Neural cell (in vitro differentiated cells): ENCODE measurements around the gene C1orf52. TPM values are rescaled to one million over a fixed set of nuclear protein-coding genes. Genes with fewer than 3 reads are reported as not detected.

Experiments used
- H2AFZ ChIP-seq: fragments of 200-600, 300-800 bp; sonication (generic), shearing (Covaris generic); 2 replicates; pipeline ENCODE4 v1.6.0; 2014; ENCODE audit warnings: low read depth, mild to moderate bottlenecking, antibody characterized with exemption, low read length, moderate library complexity
- H3F3A ChIP-seq: fragments of 200-600 bp; shearing (Covaris generic); 2 replicates; pipeline ENCODE4 v1.6.1; 2016; ENCODE audit warnings: mild to moderate bottlenecking, moderate library complexity, mixed read lengths, antibody characterized with exemption, low read length; ENCODE audit not compliant: insufficient read depth, poor library complexity, severe bottlenecking
- H3K27ac ChIP-seq: fragments of 200-600, 300-800 bp; sonication (generic), shearing (Covaris generic); 2 replicates; pipeline ENCODE4 v1.5.1; 2014; ENCODE audit warnings: mild to moderate bottlenecking, low read length, moderate library complexity
- H3K27me3 ChIP-seq: fragments of 300-800, 200-600 bp; sonication (generic), shearing (Covaris generic); 2 replicates; pipeline ENCODE4 v1.6.0; 2014; ENCODE audit warnings: mild to moderate bottlenecking, low read depth, low read length, moderate library complexity; ENCODE audit not compliant: insufficient read depth
- H3K36me3 ChIP-seq: fragments of 300-800, 200-600 bp; sonication (generic), shearing (Covaris generic); 2 replicates; pipeline ENCODE4 v1.5.1; 2014; ENCODE audit warnings: mild to moderate bottlenecking, antibody characterized with exemption, low read length, moderate library complexity; ENCODE audit not compliant: insufficient read depth
- H3K4me2 ChIP-seq: fragments of 300-800, 200-600 bp; sonication (generic), shearing (Covaris generic); 2 replicates; pipeline ENCODE4 v1.6.0; 2014; ENCODE audit warnings: mild to moderate bottlenecking, low read length
- H3K4me3 ChIP-seq: fragments of 300-800, 200-600 bp; sonication (generic), shearing (Covaris generic); 2 replicates; pipeline ENCODE4 v1.5.1; 2014; ENCODE audit warnings: mild to moderate bottlenecking, low read length, moderate library complexity
- H3K79me2 ChIP-seq: fragments of 200-600 bp; shearing (Covaris generic); replicated peaks from 2 replicates; pipeline ENCODE4 v1.6.0; 2014; ENCODE audit warnings: mild to moderate bottlenecking, low read length, moderate library complexity; ENCODE audit not compliant: insufficient read depth
- H3K9ac ChIP-seq: fragments of 300-800, 200-600 bp; sonication (generic), shearing (Covaris generic); 2 replicates; pipeline ENCODE4 v1.6.1; 2016; ENCODE audit warnings: mild to moderate bottlenecking, low read length, mixed read lengths
- H3K9me2 ChIP-seq: fragments of 200-600 bp; shearing (Covaris generic); 2 replicates; pipeline ENCODE4 v1.6.1; 2016; ENCODE audit warnings: mild to moderate bottlenecking, low read length, mixed read lengths; ENCODE audit not compliant: insufficient read depth
- H3K9me3 ChIP-seq: fragments of 200-600, 300-800 bp; sonication (generic), shearing (Covaris generic); 2 replicates; pipeline ENCODE4 v1.6.1; 2016; ENCODE audit warnings: mild to moderate bottlenecking, mixed run types, low read length, moderate library complexity, mixed read lengths
- H4K20me1 ChIP-seq: fragments of 200-600 bp; shearing (Covaris generic); 2 replicates; pipeline ENCODE4 v1.6.1; 2016; ENCODE audit warnings: mild to moderate bottlenecking, mixed run types; ENCODE audit not compliant: insufficient read depth
- CTCF ChIP-seq: fragments of 450-650 bp; IDR thresholded peaks from 2 replicates; pipeline ENCODE4 v1.5.1; 2014; ENCODE audit warnings: antibody characterized with exemption, mild to moderate bottlenecking, moderate library complexity; ENCODE audit not compliant: poor library complexity, severe bottlenecking
- EP300 ChIP-seq: fragments of 450-650 bp; conservative IDR thresholded peaks from 2 replicates; pipeline ENCODE4 v1.6.1; 2014; ENCODE audit warnings: antibody characterized with exemption, mild to moderate bottlenecking, moderate library complexity; ENCODE audit not compliant: poor library complexity, severe bottlenecking
- EZH2 ChIP-seq: fragments of 200-600, 300-800 bp; shearing (Covaris generic), sonication (generic); IDR thresholded peaks from 2 replicates; pipeline ENCODE4 v1.6.1; 2014; ENCODE audit warnings: antibody characterized with exemption, low read length, borderline replicate concordance, mild to moderate bottlenecking; ENCODE audit not compliant: insufficient read depth, poor library complexity, severe bottlenecking
- MXI1 ChIP-seq: fragments of 450-650 bp; conservative IDR thresholded peaks from 2 replicates; pipeline ENCODE4 v1.6.1; 2014; ENCODE audit warnings: antibody characterized with exemption, mild to moderate bottlenecking; ENCODE audit not compliant: poor library complexity, severe bottlenecking
- POLR2AphosphoS5 ChIP-seq: IDR thresholded peaks from 2 replicates; pipeline ENCODE4 v1.6.1; 2012
- RAD21 ChIP-seq: fragments of 450-650 bp; conservative IDR thresholded peaks from 2 replicates; pipeline ENCODE4 v1.6.1; 2014; ENCODE audit warnings: antibody characterized with exemption, mild to moderate bottlenecking, moderate library complexity
- REST ChIP-seq: IDR thresholded peaks from 2 replicates; pipeline ENCODE4 v1.6.1; 2012; ENCODE audit warnings: borderline replicate concordance
- SMC3 ChIP-seq: fragments of 450-650 bp; conservative IDR thresholded peaks from 2 replicates; pipeline ENCODE4 v1.6.1; 2014; ENCODE audit warnings: antibody characterized with exemption, mild to moderate bottlenecking, moderate library complexity; ENCODE audit not compliant: poor library complexity
- TAF1 ChIP-seq: IDR thresholded peaks from 2 replicates; pipeline ENCODE4 v1.6.1; 2012; ENCODE audit warnings: low read depth
- polyA plus RNA-seq: library from polyadenylated mRNA; depleted of rRNA; stranded (reverse); fragments of >200 nt; gene quantifications from 2 replicates; pipeline ENCODE4 v1.2.3, GENCODE V29; 2014

The C1orf52 gene
- polyA plus RNA-seq, 1 donor from 2014 or later, result 94.6 TPM

GRCh38 chr1:85223334-85223733 is 36.1 kb downstream of the C1orf52 start:
- no peak overlapping the region for H3K27ac ChIP-seq
- no peaks in the 10 kb centered on the region for H3F3A ChIP-seq
- no peaks in the 10 kb centered on the region for H3K9me3 ChIP-seq
- no peak overlapping the region for H3K4me3 ChIP-seq
- no peaks in the 10 kb centered on the region for H4K20me1 ChIP-seq
- no peaks in the 10 kb centered on the region for H3K79me2 ChIP-seq
- H2AFZ ChIP-seq, result no peak overlapping the region
- no peak overlapping the region for H3K4me2 ChIP-seq
- no peaks in the 10 kb centered on the region for H3K27me3 ChIP-seq
- TF ChIP-seq RAD21 (no peak), EP300 (no peak), MXI1 (no peak)
- H3K9ac ChIP-seq, result no peak overlapping the region
- no peaks in the 10 kb centered on the region for H3K9me2 ChIP-seq
- no peaks in the 10 kb centered on the region for H3K36me3 ChIP-seq

GRCh38 chr1:85220756-85221201 is 38.7 kb downstream of the C1orf52 start:
- no peak overlapping the region for H3K9ac ChIP-seq
- H3K4me2 ChIP-seq, result no peak overlapping the region

More at GRCh38 chr1:85220756-85221201, 38.7 kb downstream of the C1orf52 start:
- H2AFZ ChIP-seq, result no peak overlapping the region
- no peaks in the 10 kb centered on the region for H3K27me3 ChIP-seq
- H3K9me3 ChIP-seq, result no peaks in the 10 kb centered on the region
- H3K4me3 ChIP-seq, result no peak overlapping the region
- no peak overlapping the region for H3K27ac ChIP-seq
- no peaks in the 10 kb centered on the region for H3K79me2 ChIP-seq
- no peak for TF ChIP-seq MXI1
- no peak for TF ChIP-seq TAF1
- no peak for TF ChIP-seq RAD21
- TF ChIP-seq REST, result no peak
- TF ChIP-seq SMC3, result no peak
- no peak for TF ChIP-seq POLR2AphosphoS5
- no peak for TF ChIP-seq CTCF
- TF ChIP-seq EP300, result no peak
- no peak for TF ChIP-seq EZH2
- no peaks in the 10 kb centered on the region for H3K9me2 ChIP-seq
- no peaks in the 10 kb centered on the region for H3F3A ChIP-seq
- no peaks in the 10 kb centered on the region for H4K20me1 ChIP-seq
- no peaks in the 10 kb centered on the region for H3K36me3 ChIP-seq
